GM18867 (cell line): ENCODE results near the gene TBC1D24.

ENCODE experiments used
- ATAC-seq: cut with Tn5 transposase; IDR thresholded peaks from one replicate; pipeline ENCODE4 v1.9.1; 2021; ENCODE audit warnings: mild to moderate bottlenecking, moderate library complexity; ENCODE audit not compliant: unreplicated experiment

The TBC1D24 gene

GRCh38 chr16:2481676-2482075, 6.7 kb downstream of the TBC1D24 start:
- ATAC-seq = no peak

- no peak for ATAC-seq
Observed at GRCh38 chr16:2482249-2482648, 7.3 kb downstream of the TBC1D24 start.

- ATAC-seq = no peak
Observed at GRCh38 chr16:2482708-2483534, 8.0 kb downstream of the TBC1D24 start.

- no peak for ATAC-seq
Observed at GRCh38 chr16:2483939-2484897, 9.3 kb downstream of the TBC1D24 start.

- ATAC-seq = no peak
Observed at GRCh38 chr16:2484898-2485508, 10.1 kb downstream of the TBC1D24 start.

- ATAC-seq = no peak
Observed at GRCh38 chr16:2485811-2486507, 11.0 kb downstream of the TBC1D24 start.

- ATAC-seq = peak; percentile 58
Observed at GRCh38 chr16:2486645-2487516, 12.0 kb downstream of the TBC1D24 start.

- no peak for ATAC-seq
Observed at GRCh38 chr16:2487517-2487842, 12.6 kb downstream of the TBC1D24 start.

GRCh38 chr16:2487903-2488531, 13.1 kb downstream of the TBC1D24 start:
- ATAC-seq = no peak

- ATAC-seq = no peak
Observed at GRCh38 chr16:2489581-2489980, 14.7 kb downstream of the TBC1D24 start.

- no peak for ATAC-seq
Observed at GRCh38 chr16:2490190-2491105, 15.5 kb downstream of the TBC1D24 start.

- no peak for ATAC-seq
Observed at GRCh38 chr16:2492292-2492691, 17.4 kb downstream of the TBC1D24 start.

- no peak for ATAC-seq
Observed at GRCh38 chr16:2493605-2494004, 18.7 kb downstream of the TBC1D24 start.

GRCh38 chr16:2494616-2495015, 19.7 kb downstream of the TBC1D24 start:
- ATAC-seq = no peak

GRCh38 chr16:2495041-2495440, 20.1 kb downstream of the TBC1D24 start:
- no peak for ATAC-seq

GRCh38 chr16:2496223-2497115, 21.5 kb downstream of the TBC1D24 start:
- ATAC-seq = no peak

GRCh38 chr16:2497116-2497630, 22.2 kb downstream of the TBC1D24 start:
- ATAC-seq = no peak
